ENCODE results near the gene ZNF791. TPM values are rescaled to one million over a fixed set of nuclear protein-coding genes. Genes with fewer than 3 reads are reported as not detected.
"Not testable (repeated sequence)": the region's sequence is repeated elsewhere in the genome, so short reads cannot be mapped to it uniquely, and the experiment has no call there.

ZNF791 gene
- total RNA-seq, 1 experiment from 2014 or later = 9.0 TPM

DNA sequence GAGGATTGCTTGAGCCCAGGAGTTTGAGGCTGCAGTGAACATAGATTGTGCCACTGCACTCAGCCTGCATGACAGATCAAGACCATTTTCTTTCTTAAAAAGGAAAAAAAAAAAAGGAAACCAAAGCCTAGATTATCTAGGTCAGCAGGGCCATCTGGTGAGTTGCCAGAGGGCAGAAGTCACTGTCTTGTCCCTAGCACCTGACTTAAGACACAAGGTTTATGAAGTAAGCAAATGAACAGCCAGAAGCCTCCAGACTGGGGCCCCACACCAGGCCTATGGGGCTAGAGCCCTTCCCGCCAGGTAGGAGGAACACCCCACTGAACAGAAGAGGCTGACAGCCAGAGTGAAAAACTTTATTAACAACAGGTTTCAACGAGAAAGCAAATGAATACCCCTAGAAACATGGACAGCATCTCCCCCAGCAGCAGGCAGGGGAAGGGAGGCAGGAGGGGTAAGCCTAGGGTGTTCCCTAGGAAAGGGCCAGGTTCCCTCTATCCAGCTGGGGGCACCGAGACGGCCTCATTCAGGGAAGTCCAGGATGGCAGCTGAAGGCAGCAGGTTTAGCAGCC lies 57.1 kb downstream of the ZNF791 start:
- no peak for DNase-seq (ENCODE audit: low read depth)

GRCh38 chr19:12668346-12668745 lies 57.6 kb downstream of the ZNF791 start:
- DNase-seq (ENCODE audit: low read depth) = no peak

- peak; percentile 45 for DNase-seq (ENCODE audit: low read depth)
These were observed 58.2 kb downstream of the ZNF791 start for GRCh38 chr19:12668932-12669269.

DNA sequence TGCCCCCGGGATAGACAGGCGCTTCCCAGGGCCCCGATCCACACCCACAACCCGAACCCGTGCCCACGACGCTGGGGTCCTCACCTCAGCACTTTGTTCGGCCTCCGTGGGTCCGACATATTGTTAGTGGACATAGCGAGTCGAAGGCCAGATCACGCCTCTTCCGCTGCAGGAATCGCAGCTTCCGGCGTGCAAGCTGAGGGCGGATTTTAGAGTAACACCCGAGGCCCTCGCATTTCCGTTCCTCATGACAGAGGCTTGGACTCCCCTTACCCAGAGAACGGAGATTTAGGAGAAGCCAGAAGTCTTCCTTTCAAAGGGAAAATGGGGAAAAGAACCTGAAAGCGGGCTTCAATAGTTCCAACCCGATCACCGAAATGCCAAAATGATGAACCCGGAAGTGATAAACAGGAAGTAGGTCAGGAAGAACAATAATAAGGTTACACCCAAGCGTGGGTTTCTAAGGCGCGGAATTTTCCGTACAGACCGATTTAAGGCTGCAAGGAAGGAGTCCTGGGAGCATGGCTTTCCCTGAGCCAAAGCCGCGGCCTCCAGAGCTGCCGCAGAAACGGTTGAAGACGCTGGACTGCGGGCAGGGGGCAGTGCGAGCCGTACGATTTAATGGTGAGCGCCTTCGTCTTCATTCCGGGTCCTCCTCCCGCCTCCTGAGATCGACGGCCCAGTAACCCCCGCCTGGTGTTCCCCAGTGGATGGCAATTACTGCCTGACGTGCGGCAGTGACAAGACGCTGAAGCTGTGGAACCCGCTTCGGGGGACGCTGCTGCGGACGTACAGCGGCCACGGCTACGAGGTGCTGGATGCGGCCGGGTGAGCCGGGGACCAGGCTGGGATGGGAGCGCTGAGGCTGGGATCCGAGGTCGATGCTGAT lies 58.8 kb downstream of the ZNF791 start:
- peak; percentile 84 for DNase-seq (ENCODE audit: low read depth)

DNA sequence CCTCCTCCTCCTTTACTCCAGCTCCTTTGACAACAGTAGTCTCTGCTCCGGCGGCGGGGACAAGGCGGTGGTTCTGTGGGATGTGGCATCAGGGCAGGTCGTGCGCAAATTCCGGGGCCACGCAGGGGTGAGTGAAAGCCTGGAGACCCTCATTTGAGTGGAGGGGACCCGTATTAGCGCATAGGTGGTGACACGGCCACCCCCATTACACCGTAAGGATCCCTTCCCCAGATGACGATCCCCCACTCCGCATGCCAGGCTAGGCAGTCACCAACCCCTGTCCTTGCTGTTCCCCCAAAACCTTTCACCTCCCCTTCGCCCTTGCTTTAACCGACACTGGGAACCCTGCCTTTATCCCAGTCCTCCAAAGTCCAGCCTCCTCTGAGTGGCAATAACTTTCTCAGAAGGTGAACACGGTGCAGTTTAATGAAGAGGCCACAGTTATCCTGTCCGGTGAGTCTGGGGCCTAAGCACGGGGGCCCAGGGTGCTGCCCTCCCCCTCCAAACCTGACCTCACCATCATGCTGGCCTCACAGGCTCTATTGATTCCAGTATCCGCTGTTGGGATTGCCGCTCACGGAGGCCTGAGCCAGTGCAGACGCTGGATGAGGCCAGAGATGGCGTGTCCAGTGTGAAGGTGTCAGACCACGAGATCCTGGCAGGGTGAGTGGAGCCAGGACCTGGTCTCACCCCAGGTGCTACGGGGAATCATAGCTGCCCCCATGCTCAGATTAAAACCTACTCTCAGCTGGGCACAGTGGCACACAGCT lies 59.6 kb downstream of the ZNF791 start:
- no peak for DNase-seq (ENCODE audit: low read depth)

DNA sequence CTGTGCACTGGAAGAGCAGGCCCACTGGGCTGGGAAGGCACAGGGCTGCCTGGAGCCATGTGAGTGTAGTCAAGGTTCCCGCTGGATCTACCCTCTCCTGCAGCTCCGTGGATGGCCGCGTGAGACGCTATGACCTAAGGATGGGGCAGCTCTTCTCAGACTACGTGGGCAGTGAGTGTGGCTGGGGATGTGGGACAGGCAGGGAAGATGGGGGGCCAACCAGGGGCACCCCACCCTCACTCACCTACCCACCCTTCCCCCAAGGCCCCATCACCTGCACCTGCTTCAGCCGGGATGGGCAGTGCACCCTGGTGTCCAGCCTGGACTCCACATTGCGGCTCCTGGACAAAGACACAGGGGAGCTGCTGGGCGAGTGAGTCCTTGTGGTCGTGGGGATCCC lies 62.0 kb downstream of the ZNF791 start:
- DNase-seq (ENCODE audit: low read depth) = no peak

- DNase-seq (ENCODE audit: low read depth) = no peak
These were observed 64.7 kb downstream of the ZNF791 start for GRCh38 chr19:12675399-12675798.

GRCh38 chr19:12675940-12676339 lies 65.2 kb downstream of the ZNF791 start:
- DNase-seq (ENCODE audit: low read depth) = no peak

DNA sequence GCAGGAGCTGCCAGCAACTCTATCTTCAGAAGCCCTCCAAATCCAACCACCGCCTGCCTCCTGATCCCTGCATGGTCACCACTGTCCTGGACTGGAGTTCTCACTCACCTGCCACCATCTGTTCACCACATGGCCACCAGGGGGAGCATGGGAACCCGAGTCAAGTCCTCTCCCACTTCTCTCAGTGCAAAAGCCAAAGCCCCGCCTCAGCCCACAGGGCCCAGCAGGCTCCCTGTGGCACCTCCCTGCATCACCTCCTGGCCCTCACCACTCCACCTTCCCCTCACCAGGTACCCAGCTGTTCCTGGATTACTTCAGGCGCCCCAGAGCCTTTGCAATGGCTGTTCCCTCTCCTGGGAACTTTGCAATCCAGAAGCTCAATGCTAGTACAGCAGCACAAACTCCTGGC lies 65.7 kb downstream of the ZNF791 start:
- DNase-seq (ENCODE audit: low read depth) = peak; percentile 83

- DNase-seq (ENCODE audit: low read depth) = no peak
These were observed 66.2 kb downstream of the ZNF791 start for GRCh38 chr19:12676928-12677327.

GRCh38 chr19:12678039-12678438 lies 67.3 kb downstream of the ZNF791 start:
- DNase-seq (ENCODE audit: low read depth) = not testable (repeated sequence)

GRCh38 chr19:12680034-12680433 lies 69.3 kb downstream of the ZNF791 start:
- DNase-seq (ENCODE audit: low read depth) = no peak

GRCh38 chr19:12681074-12681987 lies 70.6 kb downstream of the ZNF791 start, which contains the start of gene DHPS:
Gene DHPS (minus strand): TSS chr19:12681880. CDS start chr19:12681766, 114 bp downstream.
- peak; percentile 98 for DNase-seq (ENCODE audit: low read depth)

Other genes starting within 250 kb of the ZNF791 start
- gene ZNF442, start 245.2 kb upstream of the ZNF791 start, total RNA-seq (2014; rRNA removed; shearing (Covaris generic)) = 0.63 and 1.2 TPM in 2 replicates
- 1.9 and 2.0 TPM in 2 replicates for gene ZNF799, start 209.6 kb upstream of the ZNF791 start, total RNA-seq (2014; rRNA removed; shearing (Covaris generic))
- 4.5 and 5.2 TPM in 2 replicates for gene ZNF443, start 169.9 kb upstream of the ZNF791 start, total RNA-seq (2014; rRNA removed; shearing (Covaris generic))
- gene ZNF709, start 126.1 kb upstream of the ZNF791 start, total RNA-seq (2014; rRNA removed; shearing (Covaris generic)) = 0.27 and 0.80 TPM in 2 replicates
- 3.1 and 6.5 TPM in 2 replicates for gene ZNF564, start 59.4 kb upstream of the ZNF791 start, total RNA-seq (2014; rRNA removed; shearing (Covaris generic))
- gene ZNF490, start 107 bp upstream of the ZNF791 start, total RNA-seq (2014; rRNA removed; shearing (Covaris generic)) = 3.5 and 4.5 TPM in 2 replicates
- gene MAN2B1, start 55.8 kb downstream of the ZNF791 start, total RNA-seq (2014; rRNA removed; shearing (Covaris generic)) = 18.0 and 20.7 TPM in 2 replicates
- 9.0 and 10.6 TPM in 2 replicates for gene WDR83, start 55.9 kb downstream of the ZNF791 start, total RNA-seq (2014; rRNA removed; shearing (Covaris generic))
- 105 and 132 TPM in 2 replicates for gene DHPS, start 71.0 kb downstream of the ZNF791 start, total RNA-seq (2014; rRNA removed; shearing (Covaris generic))
- not detected in 2 replicates for gene GNG14, start 77.1 kb downstream of the ZNF791 start, total RNA-seq (2014; rRNA removed; shearing (Covaris generic))
- 14.2 and 14.6 TPM in 2 replicates for gene FBXW9, start 85.7 kb downstream of the ZNF791 start, total RNA-seq (2014; rRNA removed; shearing (Covaris generic))
- gene TNPO2, start 113.0 kb downstream of the ZNF791 start, total RNA-seq (2014; rRNA removed; shearing (Covaris generic)) = 18.2 and 24.0 TPM in 2 replicates
- gene TRIR, start 123.8 kb downstream of the ZNF791 start, total RNA-seq (2014; rRNA removed; shearing (Covaris generic)) = 274 and 313 TPM in 2 replicates
- gene GET3, start 126.6 kb downstream of the ZNF791 start, total RNA-seq (2014; rRNA removed; shearing (Covaris generic)) = 78.9 and 111 TPM in 2 replicates
- gene BEST2, start 140.9 kb downstream of the ZNF791 start, total RNA-seq (2014; rRNA removed; shearing (Covaris generic)) = not detected in 2 replicates
- gene HOOK2, start 164.6 kb downstream of the ZNF791 start, total RNA-seq (2014; rRNA removed; shearing (Covaris generic)) = 5.1 and 11.0 TPM in 2 replicates
- 61.6 and 66.6 TPM in 2 replicates for gene JUNB, start 180.6 kb downstream of the ZNF791 start, total RNA-seq (2014; rRNA removed; shearing (Covaris generic))
- 81.7 and 99.3 TPM in 2 replicates for gene PRDX2, start 190.9 kb downstream of the ZNF791 start, total RNA-seq (2014; rRNA removed; shearing (Covaris generic))
- gene THSD8, start 191.1 kb downstream of the ZNF791 start, total RNA-seq (2014; rRNA removed; shearing (Covaris generic)) = not detected in 2 replicates
- 75.8 and 76.9 TPM in 2 replicates for gene RNASEH2A, start 195.7 kb downstream of the ZNF791 start, total RNA-seq (2014; rRNA removed; shearing (Covaris generic))
- gene RTBDN, start 223.7 kb downstream of the ZNF791 start, total RNA-seq (2014; rRNA removed; shearing (Covaris generic)) = not detected in 2 replicates
- 0.11 and 0.57 TPM in 2 replicates for gene MAST1, start 227.6 kb downstream of the ZNF791 start, total RNA-seq (2014; rRNA removed; shearing (Covaris generic))